CD4-positive, alpha-beta memory T cell (primary cell): ENCODE measurements around the gene UQCRC2. TPM values are rescaled to one million over a fixed set of nuclear protein-coding genes. Genes with fewer than 3 reads are reported as not detected.

Experiments
- CTCF ChIA-PET: fragments of 350-600 bp; sonication (Branson Sonifier 250); formaldehyde crosslinking; loops from one replicate; lab custom pipeline; 2021; ENCODE audit warnings: inconsistent platforms; ENCODE audit not compliant: partially characterized antibody; lab: Charles Lee
- POLR2A ChIA-PET: fragments of 350-600 bp; sonication (Branson Sonifier 250); formaldehyde crosslinking; loops from one replicate; lab custom pipeline; 2021; ENCODE audit not compliant: partially characterized antibody; lab: Charles Lee
- DNase-seq, 5 donors: peaks; one replicate each; pipeline versions ENCODE4 v3.0.0 to v3.0.0-alpha.2; 2020 to 2022; ENCODE audit warnings: mixed read lengths in 1 of 5
- H3K27ac ChIP-seq: one replicate; pipeline ENCODE4 v1.7.0; 2013; ENCODE audit warnings: low read depth, low read length
- H3K27me3 ChIP-seq: 2 replicates; pipeline ENCODE4 v1.7.0; 2013; ENCODE audit warnings: mild to moderate bottlenecking, low read length, moderate library complexity; ENCODE audit not compliant: insufficient read depth
- H3K36me3 ChIP-seq: 2 replicates; pipeline ENCODE4 v1.7.0; 2013; ENCODE audit warnings: mild to moderate bottlenecking, low read length, moderate library complexity; ENCODE audit not compliant: insufficient read depth
- H3K4me1 ChIP-seq: 2 replicates; pipeline ENCODE4 v1.7.0; 2013; ENCODE audit warnings: mild to moderate bottlenecking, low read length, moderate library complexity; ENCODE audit not compliant: insufficient read depth
- H3K4me3 ChIP-seq, 2 donors: one replicate each; pipeline ENCODE4 v1.7.0; 2013; ENCODE audit warnings: low read length in 2 of 2, mild to moderate bottlenecking in 1 of 2
- H3K9me3 ChIP-seq, 2 donors: one replicate each; pipeline ENCODE4 v1.7.0; 2013; ENCODE audit warnings: low read length in 2 of 2, control low read depth in 1 of 2; ENCODE audit not compliant: control insufficient read depth in 1 of 2
- H3K27ac Mint-ChIP-seq, 7 donors: one replicate each; pipeline ENCODE4 v1.8.0; 2020 to 2021; ENCODE audit warnings: mixed read lengths in 7 of 7, mild to moderate bottlenecking in 6 of 7, inconsistent platforms in 3 of 7, moderate library complexity in 3 of 7
- H3K27me3 Mint-ChIP-seq, 2 donors: one replicate each; pipeline ENCODE4 v1.8.0; 2020 to 2021; ENCODE audit warnings: mixed read lengths in 2 of 2
- H3K36me3 Mint-ChIP-seq, 2 donors: one replicate each; pipeline ENCODE4 v1.8.0; 2020 to 2021; ENCODE audit warnings: mixed read lengths in 2 of 2, inconsistent platforms in 1 of 2, mild to moderate bottlenecking in 1 of 2
- H3K4me1 Mint-ChIP-seq, 4 donors: one replicate each; pipeline ENCODE4 v1.8.0; 2020 to 2021; ENCODE audit warnings: mixed read lengths in 4 of 4, mild to moderate bottlenecking in 1 of 4
- H3K4me3 Mint-ChIP-seq, 8 donors: one replicate each; pipeline ENCODE4 v1.8.0; 2020 to 2021; ENCODE audit warnings: mixed read lengths in 8 of 8, mild to moderate bottlenecking in 7 of 8, moderate library complexity in 6 of 8, inconsistent platforms in 3 of 8
- H3K9me3 Mint-ChIP-seq, 8 donors: one replicate each; pipeline ENCODE4 v1.8.0; 2020 to 2021; ENCODE audit warnings: mixed read lengths in 8 of 8, mild to moderate bottlenecking in 5 of 8, inconsistent platforms in 3 of 8, moderate library complexity in 1 of 8
- intact Hi-C: fragments of 100-400 bp; cut with micrococcal nuclease; formaldehyde crosslinking; loops from one replicate; pipeline ENCODE4 v1.15.1; 2023
- polyA plus RNA-seq, 2 donors: library from polyadenylated mRNA; unstranded; fragments of 300-500 nt; fragmentation: Illumina TruSeq; gene quantifications; one replicate each; pipeline ENCODE4 v1.2.3, GENCODE V29; 2021
- total RNA-seq, 2 experiments: library from RNA; stranded (reverse); gene quantifications; one replicate each; pipeline ENCODE4 v1.2.3, GENCODE V29; 2021

The UQCRC2 gene
- total and polyA plus RNA-seq, 4 experiments from 2014 or later: 156 to 258 (median 173) TPM

DNA sequence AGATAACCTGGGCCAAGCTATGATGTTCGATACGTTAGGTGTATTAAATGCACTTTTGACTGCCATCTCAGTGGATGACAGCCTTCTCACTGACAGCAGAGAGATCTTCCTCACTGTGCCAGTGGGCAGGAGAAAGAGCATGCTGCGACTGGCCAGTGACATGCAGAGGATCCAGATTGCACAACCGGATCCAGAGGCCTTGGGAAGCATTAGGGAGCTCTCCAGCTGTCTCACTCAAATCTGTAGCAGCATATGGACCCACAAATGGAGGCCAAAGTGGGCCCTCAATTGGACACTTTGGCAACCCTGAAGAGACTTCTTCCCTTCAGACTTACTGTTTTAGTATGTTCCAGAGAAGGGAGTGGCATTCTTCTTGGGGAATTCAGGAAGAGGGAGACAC, 26.9 kb downstream of the UQCRC2 start:
- Histone ChIP-seq H3K4me3 (no peak overlapping the region), H3K4me1 (no peaks in the 10 kb centered on the region), H3K36me3 (peaks cover 88% of the 10 kb centered on the region), H3K27ac (no peak overlapping the region), H3K9me3 (no peaks in the 10 kb centered on the region), H3K27me3 (no peaks in the 10 kb centered on the region)
- peaks cover 62 to 77% of the 10 kb centered on the region in 2 donors for H3K36me3 Mint-ChIP-seq
- ChIA-PET CTCF (interaction anchor here (0.9 to 1.9 kb wide), 2 partner anchors 11 to 22 kb away, joined by 3 to 5 read pairs; no protein-coding TSS in a partner anchor), POLR2A (interaction anchor here (1.7 kb wide), 1 partner anchor 27 kb away, joined by 5 read pairs; the partner anchor contains the start of gene UQCRC2)
- H3K27ac Mint-ChIP-seq: peak overlapping the region in 1 of 7 donors; percentile 53
- no peak overlapping the region for H3K4me3 Mint-ChIP-seq
- no peaks in the 10 kb centered on the region for H3K4me1 Mint-ChIP-seq
- intact Hi-C loops: no loop called here
- no peak for DNase-seq
- H3K27me3 Mint-ChIP-seq: no peaks in the 10 kb centered on the region
- H3K9me3 Mint-ChIP-seq: no peaks in the 10 kb centered on the region

DNA sequence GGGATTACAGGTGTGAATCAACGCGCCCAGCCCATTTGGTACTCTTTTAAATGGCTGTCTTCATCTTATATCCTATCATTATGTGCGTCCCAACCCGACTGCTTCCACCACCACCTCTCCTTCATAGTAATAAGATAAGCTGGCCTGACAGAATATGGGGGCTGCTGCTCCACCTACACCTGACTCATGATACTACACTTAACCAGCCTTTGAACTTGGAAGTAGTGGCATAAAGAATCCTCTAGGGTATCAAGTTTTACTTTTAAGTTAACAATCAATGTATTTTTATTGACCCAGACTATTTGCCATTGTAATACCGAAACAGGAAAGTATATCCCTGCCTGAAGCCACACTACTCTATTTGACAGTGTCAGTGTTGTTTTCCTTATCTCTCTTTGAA, 28.9 kb downstream of the UQCRC2 start:
- Mint-ChIP-seq H3K27me3 (no peaks in the 10 kb centered on the region), H3K27ac (no peak overlapping the region), H3K9me3 (no peaks in the 10 kb centered on the region), H3K4me1 (no peaks in the 10 kb centered on the region), H3K36me3 (peaks cover 63 to 79% of the 10 kb centered on the region in 2 donors), H3K4me3 (no peak overlapping the region)
- DNase-seq: no peak
- intact Hi-C loops: no loop called here
- ChIA-PET CTCF (interaction anchor here (0.8 kb wide), 1 partner anchor 20 kb away, joined by 3 read pairs; no protein-coding TSS in a partner anchor), POLR2A (no interaction called here)
- Histone ChIP-seq H3K36me3 (peaks cover 67% of the 10 kb centered on the region), H3K9me3 (no peaks in the 10 kb centered on the region), H3K4me3 (no peak overlapping the region), H3K4me1 (no peaks in the 10 kb centered on the region), H3K27me3 (no peaks in the 10 kb centered on the region), H3K27ac (no peak overlapping the region)

DNA sequence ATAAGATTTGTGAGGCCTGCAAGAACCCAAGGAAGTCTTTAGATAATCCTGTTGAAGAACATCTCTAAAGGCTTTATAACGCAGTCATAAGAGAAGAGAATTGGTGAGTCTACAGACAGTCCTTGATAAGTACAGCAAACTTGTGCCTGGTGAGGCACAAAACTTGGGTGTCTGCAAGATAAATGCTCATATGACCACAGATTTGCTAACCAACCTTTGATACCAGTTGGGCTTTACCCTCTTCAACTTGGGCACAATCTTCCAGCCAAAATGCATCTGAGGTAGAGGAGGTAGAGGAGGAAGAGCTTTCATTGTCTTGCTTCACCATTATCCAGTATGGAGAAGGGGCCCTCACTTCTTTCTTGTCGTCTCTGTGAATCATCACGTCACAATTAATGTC, 30.9 kb downstream of the UQCRC2 start:
- DNase-seq: no peak
- CTCF ChIA-PET: no interaction called here
- no peaks in the 10 kb centered on the region for H3K27me3 Mint-ChIP-seq
- peaks cover 49 to 62% of the 10 kb centered on the region in 2 donors for H3K36me3 Mint-ChIP-seq
- H3K4me1 Mint-ChIP-seq: peaks cover 3 to 5% (median 4%) of the 10 kb centered on the region in 4 donors
- no peaks in the 10 kb centered on the region for H3K4me1 ChIP-seq
- no peaks in the 10 kb centered on the region for H3K27me3 ChIP-seq
- peaks cover 48% of the 10 kb centered on the region for H3K36me3 ChIP-seq
- no peaks in the 10 kb centered on the region for H3K9me3 Mint-ChIP-seq
- H3K27ac Mint-ChIP-seq: no peak overlapping the region
- H3K4me3 ChIP-seq: no peak overlapping the region
- intact Hi-C loops: no loop called here
- no peak overlapping the region for H3K4me3 Mint-ChIP-seq
- H3K27ac ChIP-seq: no peak overlapping the region
- POLR2A ChIA-PET: no interaction called here
- no peaks in the 10 kb centered on the region for H3K9me3 ChIP-seq

DNA sequence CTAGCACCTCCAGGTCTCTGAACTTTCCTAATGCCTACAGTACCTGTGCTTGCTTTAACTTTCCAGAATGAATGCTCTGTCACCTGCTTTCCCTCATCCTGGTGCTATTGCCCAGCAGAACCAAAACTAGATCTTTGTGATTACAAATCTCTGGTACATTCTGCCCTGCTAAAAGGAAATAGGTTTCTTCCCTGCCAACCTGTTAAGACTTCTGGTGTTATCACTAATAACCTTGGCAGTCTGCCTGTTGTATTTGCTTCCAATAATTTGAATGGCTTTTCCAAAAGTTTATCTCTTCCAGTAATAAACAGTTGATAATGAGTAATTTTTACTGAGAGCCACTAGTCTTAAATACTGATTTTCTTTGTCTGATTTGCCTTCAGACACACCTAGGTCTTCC, 32.4 kb downstream of the UQCRC2 start:
- Histone ChIP-seq H3K9me3 (no peaks in the 10 kb centered on the region), H3K4me1 (peaks cover 2% of the 10 kb centered on the region), H3K36me3 (peaks cover 33% of the 10 kb centered on the region), H3K4me3 (no peak overlapping the region), H3K27ac (no peak overlapping the region), H3K27me3 (no peaks in the 10 kb centered on the region)
- Mint-ChIP-seq H3K36me3 (peaks cover 39 to 47% of the 10 kb centered on the region in 2 donors), H3K27ac (peak overlapping the region in 5 of 7 donors; percentile 11 to 67 (median 27)), H3K9me3 (no peaks in the 10 kb centered on the region), H3K4me1 (peaks cover 8 to 19% (median 12%) of the 10 kb centered on the region in 4 donors), H3K27me3 (no peaks in the 10 kb centered on the region), H3K4me3 (no peak overlapping the region)
- intact Hi-C loops: no loop called here
- DNase-seq: no peak
- POLR2A ChIA-PET: no interaction called here
- CTCF ChIA-PET: no interaction called here

DNA sequence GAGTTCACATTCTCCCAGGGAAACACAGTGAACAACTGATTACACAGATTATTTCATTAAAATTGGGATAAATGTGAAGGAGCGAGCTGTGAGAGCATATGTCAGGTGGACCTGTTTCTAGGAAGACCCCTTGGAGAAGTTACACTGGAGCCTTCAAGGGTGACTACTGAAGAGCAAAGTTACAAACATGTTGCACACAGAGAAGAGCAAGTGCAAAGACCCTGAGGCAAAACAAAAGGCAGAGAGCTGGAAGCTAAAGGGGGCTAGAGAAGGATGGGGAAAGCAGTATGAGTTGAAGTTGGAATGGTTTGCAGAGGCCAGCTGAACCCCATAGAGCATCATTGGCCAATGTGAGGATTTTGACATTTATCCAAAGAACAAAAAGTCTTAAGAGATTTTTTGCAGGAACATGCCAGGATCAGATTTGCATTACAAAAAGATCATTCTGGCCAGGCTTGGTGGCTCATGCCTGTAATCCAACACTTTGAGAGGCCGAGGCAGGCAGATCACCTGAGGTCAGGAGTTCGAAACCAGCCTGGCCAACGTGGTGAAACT, 33.6 kb downstream of the UQCRC2 start:
- Mint-ChIP-seq H3K4me3 (no peak overlapping the region), H3K4me1 (peaks cover 17 to 29% (median 23%) of the 10 kb centered on the region in 4 donors), H3K27ac (peak overlapping the region in 3 of 7 donors; percentile 17 to 60 (median 39)), H3K9me3 (no peaks in the 10 kb centered on the region), H3K27me3 (no peaks in the 10 kb centered on the region), H3K36me3 (peaks cover 29 to 35% of the 10 kb centered on the region in 2 donors)
- Histone ChIP-seq H3K4me1 (peaks cover 15% of the 10 kb centered on the region), H3K4me3 (no peak overlapping the region), H3K9me3 (no peaks in the 10 kb centered on the region), H3K36me3 (peaks cover 22% of the 10 kb centered on the region), H3K27ac (no peak overlapping the region), H3K27me3 (no peaks in the 10 kb centered on the region)
- intact Hi-C loops: no loop called here
- POLR2A ChIA-PET: no interaction called here
- no peak for DNase-seq
- CTCF ChIA-PET: no interaction called here

DNA sequence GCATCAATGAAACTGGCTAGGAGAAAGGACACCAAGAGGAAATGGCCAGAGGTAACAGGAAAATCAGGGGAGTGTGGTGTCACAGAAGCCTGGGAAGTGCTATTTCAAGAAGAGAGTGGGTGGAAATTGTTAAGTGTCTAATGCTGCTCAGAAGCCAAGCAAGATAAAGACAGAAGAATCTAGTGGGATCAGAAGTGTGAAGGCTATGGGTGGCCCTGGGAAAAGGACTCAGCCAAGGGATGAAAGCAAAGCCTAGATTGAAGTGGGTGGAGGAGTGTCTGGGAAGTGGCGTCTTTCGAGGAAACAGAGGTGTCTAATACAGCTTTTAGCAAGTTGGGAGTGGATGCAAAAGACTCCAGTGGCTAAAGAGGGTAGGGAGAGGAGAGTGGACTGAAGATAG, 34.3 kb downstream of the UQCRC2 start:
- no peaks in the 10 kb centered on the region for H3K9me3 Mint-ChIP-seq
- peaks cover 22% of the 10 kb centered on the region for H3K4me1 ChIP-seq
- peaks cover 19 to 32% (median 26%) of the 10 kb centered on the region in 4 donors for H3K4me1 Mint-ChIP-seq
- no peak overlapping the region for H3K4me3 ChIP-seq
- no peaks in the 10 kb centered on the region for H3K27me3 ChIP-seq
- no peaks in the 10 kb centered on the region for H3K27me3 Mint-ChIP-seq
- no peak overlapping the region for H3K27ac ChIP-seq
- peaks cover 16% of the 10 kb centered on the region for H3K36me3 ChIP-seq
- DNase-seq: no peak
- POLR2A ChIA-PET: no interaction called here
- CTCF ChIA-PET: interaction anchor here (4.2 kb wide), 1 partner anchor 13 kb away, joined by 37 read pairs; the partner anchor contains the start of gene PDZD9
- H3K27ac Mint-ChIP-seq: peak overlapping the region in 4 of 7 donors; percentile 19 to 63 (median 30)
- H3K36me3 Mint-ChIP-seq: peaks cover 22 to 27% of the 10 kb centered on the region in 2 donors
- intact Hi-C loops: no loop called here
- H3K4me3 Mint-ChIP-seq: no peak overlapping the region
- H3K9me3 ChIP-seq: no peaks in the 10 kb centered on the region

DNA sequence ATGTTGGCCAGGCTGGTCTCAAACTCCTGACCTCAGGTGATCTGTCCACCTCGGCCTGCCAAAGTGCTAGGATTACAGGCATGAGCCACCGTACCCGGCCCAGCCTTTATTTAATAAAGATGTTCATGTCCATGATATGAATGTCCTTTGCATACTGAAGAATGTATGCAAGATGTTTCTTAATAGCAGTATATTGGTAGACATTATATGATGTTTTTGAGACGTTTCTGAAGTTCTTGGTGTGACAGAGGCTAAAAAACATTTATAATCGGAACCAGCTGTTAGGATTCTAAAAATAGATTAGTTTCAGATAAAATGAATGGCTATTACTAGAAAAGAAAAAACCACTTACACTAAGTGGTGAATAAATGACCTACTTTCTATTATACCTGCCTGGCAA, 36.0 kb downstream of the UQCRC2 start:
- no peak overlapping the region for H3K4me3 Mint-ChIP-seq
- Histone ChIP-seq H3K4me3 (no peak overlapping the region), H3K9me3 (no peaks in the 10 kb centered on the region), H3K4me1 (peaks cover 24% of the 10 kb centered on the region), H3K27ac (no peak overlapping the region), H3K36me3 (peaks cover 2% of the 10 kb centered on the region), H3K27me3 (no peaks in the 10 kb centered on the region)
- no peak for DNase-seq
- POLR2A ChIA-PET: interaction anchor here (2.4 kb wide), 1 partner anchor 200 kb away, joined by 13 read pairs; no protein-coding TSS in a partner anchor
- CTCF ChIA-PET: interaction anchor here (0.8 to 4.3 kb wide), 4 partner anchors 11 to 206 kb away, joined by 3 to 37 read pairs (median 22); partner anchors contain the start of gene PDZD9
- H3K27me3 Mint-ChIP-seq: no peaks in the 10 kb centered on the region
- intact Hi-C loops: no loop called here
- H3K4me1 Mint-ChIP-seq: peaks cover 19 to 39% (median 27%) of the 10 kb centered on the region in 4 donors
- peaks cover 9 to 15% of the 10 kb centered on the region in 2 donors for H3K36me3 Mint-ChIP-seq
- H3K27ac Mint-ChIP-seq: peak overlapping the region in 1 of 7 donors; percentile 62
- H3K9me3 Mint-ChIP-seq: no peaks in the 10 kb centered on the region
